ENCODE data around the gene IL20RB. TPM values are rescaled to one million over a fixed set of nuclear protein-coding genes. Genes with fewer than 3 reads are reported as not detected.

Gene IL20RB
- total RNA-seq, 1 donor from 2014 or later, result 0.52 TPM

DNA sequence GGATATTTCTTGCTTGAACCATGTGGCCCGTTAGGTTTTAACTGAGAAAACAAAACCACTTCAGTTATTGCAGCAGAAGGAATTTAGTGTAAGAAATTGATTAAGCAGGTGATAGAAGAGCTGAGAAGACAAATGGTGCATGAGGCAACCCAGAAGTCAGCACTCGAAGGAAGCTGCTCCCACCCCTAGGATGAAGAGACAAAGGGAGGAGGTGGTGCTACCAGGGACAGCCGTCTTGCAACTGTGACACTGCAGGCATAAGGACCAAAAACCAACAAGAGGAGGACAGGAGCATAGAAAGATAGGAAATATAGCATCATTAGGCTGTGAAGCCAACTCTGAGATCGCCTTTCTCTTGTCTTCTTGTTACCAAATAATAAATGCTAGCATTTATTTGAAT lies 89.0 kb downstream of the IL20RB start:
- peaks cover 0 to 3% (median 0%) of the 10 kb centered on the region in 3 donors for H3K27me3 ChIP-seq (ENCODE audit: control insufficient read depth in 3 of 3, insufficient read depth in 3 of 3, low read length in 3 of 3)

DNA sequence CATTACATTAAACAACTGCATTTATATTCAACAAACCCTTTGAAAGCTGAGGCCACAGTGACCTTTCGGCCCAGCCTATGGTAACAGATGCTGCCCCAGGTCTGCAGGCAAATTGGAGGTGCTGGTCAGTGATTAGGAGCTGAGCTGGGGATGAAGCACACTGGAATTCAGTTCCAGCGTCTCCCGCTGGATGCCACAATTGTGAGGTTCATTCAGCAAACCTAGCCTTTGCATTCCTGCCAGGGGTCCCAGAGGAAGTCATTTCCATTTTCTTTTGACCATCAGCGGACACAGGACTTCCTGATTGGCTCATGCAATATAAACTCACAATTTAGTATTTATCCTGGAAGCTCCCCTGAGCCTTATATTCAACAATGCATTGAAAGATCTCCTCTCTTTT lies 89.5 kb downstream of the IL20RB start:
- Histone ChIP-seq H3K36me3 (ENCODE audit: control insufficient read depth in 3 of 3, insufficient read depth in 3 of 3, low read length in 3 of 3) (no peaks in the 10 kb centered on the region), H3K27me3 (ENCODE audit: control insufficient read depth in 3 of 3, insufficient read depth in 3 of 3, low read length in 3 of 3) (peaks cover 0 to 3% (median 0%) of the 10 kb centered on the region in 3 donors)

More for the DNA sequence above, 89.0 kb downstream of the IL20RB start:
- Histone ChIP-seq H3K4me3 (ENCODE audit: low read length in 3 of 3) (no peak overlapping the region), H3K4me1 (ENCODE audit: control insufficient read depth in 3 of 3, insufficient read depth in 3 of 3, low read length in 3 of 3) (no peaks in the 10 kb centered on the region), H3K27ac (ENCODE audit: low read depth, low read length) (no peak overlapping the region), H3K9ac (ENCODE audit: low read depth in 1 of 3, low read length in 3 of 3) (no peak overlapping the region), H3K36me3 (ENCODE audit: control insufficient read depth in 3 of 3, insufficient read depth in 3 of 3, low read length in 3 of 3) (no peaks in the 10 kb centered on the region), H3K9me3 (ENCODE audit: control insufficient read depth in 3 of 3, low read length in 3 of 3) (no peaks in the 10 kb centered on the region)

DNA sequence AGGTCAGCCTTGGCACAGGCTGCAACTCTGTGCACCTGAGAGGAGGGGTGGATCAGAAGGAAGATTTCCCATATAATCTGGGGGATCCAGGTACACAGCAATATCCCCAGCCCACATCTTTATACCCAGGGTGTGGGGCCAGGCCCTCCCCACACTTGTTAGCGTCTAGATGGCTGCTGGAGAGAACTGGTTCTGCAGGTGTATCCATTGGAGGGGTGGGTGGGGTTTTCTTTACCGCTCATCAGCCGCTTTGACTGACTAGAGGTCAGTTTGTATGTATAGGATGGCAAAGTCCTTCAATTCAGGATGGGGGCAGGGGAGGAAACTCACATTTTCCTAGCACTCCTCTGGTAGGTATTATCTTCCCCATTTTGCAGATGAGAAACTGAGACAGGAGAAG lies 92.5 kb downstream of the IL20RB start:
- H3K4me3 ChIP-seq (ENCODE audit: low read length in 3 of 3), result no peak overlapping the region
- H3K36me3 ChIP-seq (ENCODE audit: control insufficient read depth in 3 of 3, insufficient read depth in 3 of 3, low read length in 3 of 3), result no peaks in the 10 kb centered on the region
- H3K4me1 ChIP-seq (ENCODE audit: control insufficient read depth in 3 of 3, insufficient read depth in 3 of 3, low read length in 3 of 3), result no peaks in the 10 kb centered on the region
- H3K9ac ChIP-seq (ENCODE audit: low read depth in 1 of 3, low read length in 3 of 3), result no peak overlapping the region
- H3K27ac ChIP-seq (ENCODE audit: low read depth, low read length), result no peak overlapping the region
- H3K9me3 ChIP-seq (ENCODE audit: control insufficient read depth in 3 of 3, low read length in 3 of 3), result no peaks in the 10 kb centered on the region
- H3K27me3 ChIP-seq (ENCODE audit: control insufficient read depth in 3 of 3, insufficient read depth in 3 of 3, low read length in 3 of 3), result no peaks in the 10 kb centered on the region

More for the DNA sequence above, 89.5 kb downstream of the IL20RB start:
- no peak overlapping the region for H3K27ac ChIP-seq (ENCODE audit: low read depth, low read length)
- H3K4me3 ChIP-seq (ENCODE audit: low read length in 3 of 3), result no peak overlapping the region
- H3K9me3 ChIP-seq (ENCODE audit: control insufficient read depth in 3 of 3, low read length in 3 of 3), result no peaks in the 10 kb centered on the region
- H3K9ac ChIP-seq (ENCODE audit: low read depth in 1 of 3, low read length in 3 of 3), result no peak overlapping the region
- H3K4me1 ChIP-seq (ENCODE audit: control insufficient read depth in 3 of 3, insufficient read depth in 3 of 3, low read length in 3 of 3), result no peaks in the 10 kb centered on the region

DNA sequence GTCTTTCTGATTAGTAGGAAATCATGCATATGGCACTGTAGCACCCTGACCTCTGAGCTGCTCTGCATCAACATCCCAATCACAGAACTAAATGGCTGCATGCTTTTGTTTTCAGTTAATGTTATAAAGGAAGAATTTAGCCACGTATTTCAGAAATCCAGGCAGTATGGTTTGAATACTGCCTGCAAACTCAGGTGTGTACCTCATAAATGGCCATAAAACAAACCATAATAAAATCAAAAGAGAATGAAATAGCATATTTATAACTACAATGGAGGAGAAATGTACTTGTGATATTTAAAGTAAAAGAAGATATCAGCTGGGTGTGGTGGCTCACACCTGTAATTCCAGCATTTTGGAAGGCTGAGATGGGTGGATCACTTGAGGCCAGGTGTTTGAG lies 94.5 kb downstream of the IL20RB start:
- no peaks in the 10 kb centered on the region for H3K4me1 ChIP-seq (ENCODE audit: control insufficient read depth in 3 of 3, insufficient read depth in 3 of 3, low read length in 3 of 3)
- H3K36me3 ChIP-seq (ENCODE audit: control insufficient read depth in 3 of 3, insufficient read depth in 3 of 3, low read length in 3 of 3), result no peaks in the 10 kb centered on the region
- no peak overlapping the region for H3K4me3 ChIP-seq (ENCODE audit: low read length in 3 of 3)
- no peaks in the 10 kb centered on the region for H3K9me3 ChIP-seq (ENCODE audit: control insufficient read depth in 3 of 3, low read length in 3 of 3)
- H3K27ac ChIP-seq (ENCODE audit: low read depth, low read length), result no peak overlapping the region
- no peak overlapping the region for H3K9ac ChIP-seq (ENCODE audit: low read depth in 1 of 3, low read length in 3 of 3)
- H3K27me3 ChIP-seq (ENCODE audit: control insufficient read depth in 3 of 3, insufficient read depth in 3 of 3, low read length in 3 of 3), result no peaks in the 10 kb centered on the region

Other genes with a start within 250 kb of the IL20RB start
- 68.4 TPM for gene STAG1, start 205.6 kb upstream of the IL20RB start, total RNA-seq
- 2.1 TPM for gene SLC35G2, start 138.9 kb upstream of the IL20RB start, total RNA-seq
- gene NCK1, start 95.8 kb upstream of the IL20RB start, total RNA-seq, result 36.5 TPM